Adipocyte (in vitro differentiated cells): ENCODE measurements around the gene KCNA1.

Experiments
- DNase-seq: peaks from one replicate; pipeline ENCODE4 v3.0.0-alpha.2; 2015; ENCODE audit warnings: low read depth
- H3K27me3 ChIP-seq: replicated peaks from 2 replicates; pipeline ENCODE4 v1.7.0; 2013; ENCODE audit warnings: mild to moderate bottlenecking, low read length, moderate library complexity; ENCODE audit not compliant: control insufficient read depth, insufficient read depth
- H3K36me3 ChIP-seq: 2 replicates; pipeline ENCODE4 v1.7.0; 2013; ENCODE audit warnings: low read length, mild to moderate bottlenecking, moderate library complexity; ENCODE audit not compliant: control insufficient read depth, insufficient read depth, severe bottlenecking
- H3K4me1 ChIP-seq: 2 replicates; pipeline ENCODE4 v1.7.0; 2013; ENCODE audit warnings: mild to moderate bottlenecking, low read length, moderate library complexity; ENCODE audit not compliant: control insufficient read depth, insufficient read depth
- H3K4me3 ChIP-seq: 2 replicates; pipeline ENCODE4 v1.7.0; 2013; ENCODE audit warnings: mild to moderate bottlenecking, low read length, moderate library complexity
- H3K9ac ChIP-seq: 2 replicates; pipeline ENCODE4 v1.7.0; 2013; ENCODE audit warnings: mild to moderate bottlenecking, low read length, moderate library complexity
- H3K9me3 ChIP-seq: 2 replicates; pipeline ENCODE4 v1.7.0; 2013; ENCODE audit warnings: mild to moderate bottlenecking, low read length, moderate library complexity; ENCODE audit not compliant: control insufficient read depth

Gene KCNA1

DNA sequence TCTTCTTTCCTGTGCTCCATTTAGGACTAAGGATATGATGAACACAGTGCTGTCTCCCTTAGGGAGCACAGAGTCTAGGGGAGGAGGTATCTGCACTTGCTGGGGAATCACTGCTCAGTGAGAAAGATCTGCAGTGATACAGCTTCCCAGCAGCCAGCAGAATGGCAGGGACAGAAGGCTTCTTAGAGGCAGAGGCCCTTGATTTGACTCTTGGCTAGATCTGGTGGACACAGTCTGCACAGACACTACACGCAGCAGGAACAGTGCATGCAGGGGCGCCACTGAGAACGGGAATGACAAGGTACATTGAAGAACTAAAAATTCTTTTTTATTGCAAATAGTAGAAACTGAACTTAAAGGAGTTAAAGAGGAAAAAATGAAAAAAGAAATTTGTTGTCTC lies 51.6 kb downstream of the KCNA1 start:
- Histone ChIP-seq H3K9ac (no peak overlapping the region), H3K9me3 (no peaks in the 10 kb centered on the region), H3K27me3 (peaks cover 24% of the 10 kb centered on the region), H3K4me1 (peaks cover 10% of the 10 kb centered on the region), H3K36me3 (no peaks in the 10 kb centered on the region), H3K4me3 (no peak overlapping the region)
- DNase-seq: no peak

DNA sequence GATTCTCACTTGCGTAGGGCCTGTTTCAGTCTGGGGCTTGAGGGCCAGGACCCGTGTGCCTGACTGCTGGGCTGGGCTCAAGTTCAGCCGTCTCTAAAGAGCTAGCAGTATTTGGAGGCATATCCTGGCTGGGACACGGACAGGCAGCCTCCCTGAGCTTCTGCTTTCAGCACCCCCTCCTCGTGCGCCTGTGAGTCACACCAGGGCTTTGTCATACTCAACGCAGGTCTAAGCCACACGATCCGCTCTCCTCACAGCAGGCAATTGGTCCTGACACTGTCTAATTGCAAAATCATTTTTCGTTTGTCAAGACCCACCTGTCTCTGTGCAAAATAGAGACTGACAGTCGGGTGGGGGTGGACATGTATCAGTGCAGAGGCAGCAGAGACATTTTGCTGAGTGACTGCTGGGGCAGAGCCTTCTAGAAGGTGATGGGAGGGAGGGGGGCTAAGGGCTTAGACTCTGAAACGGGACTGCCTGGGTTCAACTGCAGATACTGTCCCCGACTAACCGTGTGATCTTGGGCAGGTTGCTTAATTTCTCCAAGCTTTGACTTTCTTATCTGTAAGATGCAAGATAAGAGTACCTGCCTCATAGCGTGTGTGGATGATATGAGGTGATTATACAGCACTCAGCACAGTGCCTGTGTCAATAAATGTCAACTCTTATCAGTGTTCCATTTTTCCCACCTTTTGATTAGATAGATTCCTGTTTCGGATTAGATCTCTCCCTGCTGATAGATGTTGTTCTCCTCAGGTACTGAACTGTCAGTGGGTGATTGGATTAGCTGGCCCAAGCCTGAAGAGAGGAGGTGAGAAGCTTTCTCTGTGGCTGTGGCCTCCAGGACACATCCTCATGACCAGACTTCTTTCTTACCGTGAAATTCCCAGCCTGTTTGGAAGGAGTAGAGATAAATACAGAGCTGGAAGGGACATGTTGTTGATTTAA lies 53.1 kb downstream of the KCNA1 start:
- Histone ChIP-seq H3K4me1 (peaks cover 3% of the 10 kb centered on the region), H3K9me3 (no peaks in the 10 kb centered on the region), H3K36me3 (no peaks in the 10 kb centered on the region), H3K4me3 (no peak overlapping the region), H3K27me3 (peaks cover 32% of the 10 kb centered on the region), H3K9ac (no peak overlapping the region)
- no peak for DNase-seq
